BLaER1 treated with 17β-estradiol and CSF1 and Interleukin-3, amounts not matched to agents 10 nM and 100 nM (cell line): Measurements from ENCODE around the gene MB21D2.

Experiments used
- H3K27ac ChIP-seq, 11 experiments: shearing (Covaris generic); formaldehyde crosslinking; 2 replicates each; pipeline ENCODE4 v1.8.1; 2022
- H3K27me3 ChIP-seq, 11 experiments: shearing (Covaris generic); formaldehyde crosslinking; 2 replicates each; pipeline ENCODE4 v1.8.1; 2022
- H3K36me3 ChIP-seq, 11 experiments: shearing (Covaris generic); formaldehyde crosslinking; 2 replicates each; pipeline ENCODE4 v1.8.1; 2022
- H3K4me1 ChIP-seq, 10 experiments: shearing (Covaris generic); formaldehyde crosslinking; 2 replicates each; pipeline ENCODE4 v1.8.1; 2022
- H3K4me2 ChIP-seq, 11 experiments: shearing (Covaris generic); formaldehyde crosslinking; 2 replicates each; pipeline ENCODE4 v1.8.1; 2022
- H3K4me3 ChIP-seq, 10 experiments: shearing (Covaris generic); formaldehyde crosslinking; 2 replicates each; pipeline ENCODE4 v1.8.1; 2022
- H3K9ac ChIP-seq, 11 experiments: shearing (Covaris generic); formaldehyde crosslinking; 2 replicates each; pipeline ENCODE4 v1.8.1; 2022
- H3K9me3 ChIP-seq, 11 experiments: shearing (Covaris generic); formaldehyde crosslinking; replicated peaks in 1 of 11; 2 replicates each; pipeline ENCODE4 v1.8.1; 2022
- H4K20me1 ChIP-seq, 11 experiments: shearing (Covaris generic); formaldehyde crosslinking; 2 replicates each; pipeline ENCODE4 v1.8.1; 2022
- Cebpa-rat ChIP-seq, 11 experiments: shearing (Covaris generic); IDR thresholded peaks; 2 replicates each; pipeline ENCODE4 v1.8.1; 2022

Gene MB21D2

GRCh38 chr3:192888190-192888589 is 29.5 kb downstream of the MB21D2 start:
- no peak overlapping the region for H3K9ac ChIP-seq
- H3K9me3 ChIP-seq = no peaks in the 10 kb centered on the region
- TF ChIP-seq Cebpa-rat (IDR thresholded peaks at IDR 0.05) = no peak
- H3K4me2 ChIP-seq = no peak overlapping the region
- H4K20me1 ChIP-seq = no peaks in the 10 kb centered on the region
- H3K4me3 ChIP-seq = no peak overlapping the region
- H3K4me1 ChIP-seq = peaks cover 0 to 14% (median 2%) of the 10 kb centered on the region in 10 experiments; a peak in 9 of 20 replicates
- H3K27me3 ChIP-seq = no peaks in the 10 kb centered on the region
- H3K36me3 ChIP-seq = no peaks in the 10 kb centered on the region
- H3K27ac ChIP-seq = no peak overlapping the region

GRCh38 chr3:192887701-192888100 is 30.0 kb downstream of the MB21D2 start:
- Histone ChIP-seq H3K9ac (no peak overlapping the region), H3K36me3 (no peaks in the 10 kb centered on the region), H3K4me2 (no peak overlapping the region), H3K27me3 (no peaks in the 10 kb centered on the region), H3K4me3 (no peak overlapping the region), H3K9me3 (no peaks in the 10 kb centered on the region), H3K27ac (no peak overlapping the region), H4K20me1 (no peaks in the 10 kb centered on the region), H3K4me1 (peaks cover 0 to 9% (median under 1%) of the 10 kb centered on the region in 10 experiments; a peak in 7 of 20 replicates)
- no peak for TF ChIP-seq Cebpa-rat (IDR thresholded peaks at IDR 0.05)

GRCh38 chr3:192887047-192887446 is 30.6 kb downstream of the MB21D2 start:
- H3K9me3 ChIP-seq = no peaks in the 10 kb centered on the region
- no peaks in the 10 kb centered on the region for H3K27me3 ChIP-seq
- no peaks in the 10 kb centered on the region for H4K20me1 ChIP-seq
- peaks cover 0 to 2% (median 0%) of the 10 kb centered on the region in 10 experiments; a peak in 4 of 20 replicates for H3K4me1 ChIP-seq
- H3K9ac ChIP-seq = no peak overlapping the region
- H3K4me3 ChIP-seq = no peak overlapping the region
- H3K27ac ChIP-seq = no peak overlapping the region
- H3K36me3 ChIP-seq = no peaks in the 10 kb centered on the region
- H3K4me2 ChIP-seq = no peak overlapping the region
- no peak for TF ChIP-seq Cebpa-rat (IDR thresholded peaks at IDR 0.05)

GRCh38 chr3:192884777-192885773 is 32.6 kb downstream of the MB21D2 start:
- Histone ChIP-seq H3K4me3 (no peak overlapping the region), H3K4me2 (no peak overlapping the region), H3K9ac (no peak overlapping the region), H4K20me1 (no peaks in the 10 kb centered on the region), H3K9me3 (no peaks in the 10 kb centered on the region), H3K27ac (no peak overlapping the region), H3K27me3 (no peaks in the 10 kb centered on the region), H3K4me1 (no peaks in the 10 kb centered on the region), H3K36me3 (no peaks in the 10 kb centered on the region)
- TF ChIP-seq Cebpa-rat (IDR thresholded peaks at IDR 0.05) = no peak

GRCh38 chr3:192883512-192883911 is 34.1 kb downstream of the MB21D2 start:
- H4K20me1 ChIP-seq = no peaks in the 10 kb centered on the region
- no peaks in the 10 kb centered on the region for H3K9me3 ChIP-seq
- no peaks in the 10 kb centered on the region for H3K4me1 ChIP-seq
- no peak overlapping the region for H3K4me2 ChIP-seq
- no peaks in the 10 kb centered on the region for H3K36me3 ChIP-seq
- no peak for TF ChIP-seq Cebpa-rat (IDR thresholded peaks at IDR 0.05)
- no peak overlapping the region for H3K4me3 ChIP-seq
- no peaks in the 10 kb centered on the region for H3K27me3 ChIP-seq
- H3K9ac ChIP-seq = no peak overlapping the region
- no peak overlapping the region for H3K27ac ChIP-seq

GRCh38 chr3:192881159-192881786 is 36.4 kb downstream of the MB21D2 start:
- no peak overlapping the region for H3K4me3 ChIP-seq
- H4K20me1 ChIP-seq = no peaks in the 10 kb centered on the region
- H3K4me1 ChIP-seq = no peaks in the 10 kb centered on the region
- no peak overlapping the region for H3K27ac ChIP-seq
- no peaks in the 10 kb centered on the region for H3K27me3 ChIP-seq
- no peak overlapping the region for H3K9ac ChIP-seq
- H3K9me3 ChIP-seq = no peaks in the 10 kb centered on the region
- H3K36me3 ChIP-seq = no peaks in the 10 kb centered on the region
- no peak overlapping the region for H3K4me2 ChIP-seq
- TF ChIP-seq Cebpa-rat (IDR thresholded peaks at IDR 0.05) = no peak

- no peak for TF ChIP-seq Cebpa-rat (IDR thresholded peaks at IDR 0.05)
- Histone ChIP-seq H3K36me3 (no peaks in the 10 kb centered on the region), H3K27me3 (no peaks in the 10 kb centered on the region), H3K9me3 (no peaks in the 10 kb centered on the region), H4K20me1 (no peaks in the 10 kb centered on the region), H3K4me2 (no peak overlapping the region), H3K4me1 (no peaks in the 10 kb centered on the region), H3K27ac (no peak overlapping the region), H3K4me3 (no peak overlapping the region), H3K9ac (no peak overlapping the region)
These were observed 37.3 kb downstream of the MB21D2 start for GRCh38 chr3:192880313-192880712.

GRCh38 chr3:192879346-192880031 is 38.2 kb downstream of the MB21D2 start:
- Histone ChIP-seq H3K27me3 (no peaks in the 10 kb centered on the region), H3K9me3 (no peaks in the 10 kb centered on the region), H3K4me1 (no peaks in the 10 kb centered on the region), H3K4me3 (no peak overlapping the region), H3K4me2 (no peak overlapping the region), H4K20me1 (no peaks in the 10 kb centered on the region), H3K27ac (no peak overlapping the region), H3K36me3 (no peaks in the 10 kb centered on the region), H3K9ac (no peak overlapping the region)
- no peak for TF ChIP-seq Cebpa-rat (IDR thresholded peaks at IDR 0.05)

- TF ChIP-seq Cebpa-rat (IDR thresholded peaks at IDR 0.05) = peak in 1 of 11 experiments; percentile 25; a peak in 1 of 22 replicates
- Histone ChIP-seq H3K4me1 (no peaks in the 10 kb centered on the region), H3K27ac (no peak overlapping the region), H3K4me2 (no peak overlapping the region), H4K20me1 (no peaks in the 10 kb centered on the region), H3K4me3 (no peak overlapping the region), H3K36me3 (no peaks in the 10 kb centered on the region), H3K9me3 (no peaks in the 10 kb centered on the region), H3K9ac (no peak overlapping the region), H3K27me3 (no peaks in the 10 kb centered on the region)
These were observed 41.6 kb downstream of the MB21D2 start for GRCh38 chr3:192875971-192876565.
